ENCODE data around the gene CELF4. TPM values are rescaled to one million over a fixed set of nuclear protein-coding genes. Genes with fewer than 3 reads are reported as not detected.

CELF4 gene
- total and polyA plus RNA-seq, 2 donors (not counting 3 experiments of a cell fraction or from before 2014, with no cell fraction given), result not detected

GRCh38 chr18:37429791-37430190, 135.8 kb downstream of the CELF4 start:
- H3K27me3 ChIP-seq (ENCODE audit: control insufficient read depth in 2 of 2, insufficient read depth in 2 of 2, low read length in 2 of 2), result no peaks in the 10 kb centered on the region
- no peak for TF ChIP-seq POLR2A (IDR thresholded peaks at IDR 0.05; ENCODE audit: low read depth, low read length)
- TF ChIP-seq MYC (IDR thresholded peaks at IDR 0.05; ENCODE audit: low read depth, low read length), result no peak
- no peak for TF ChIP-seq POLR2AphosphoS5 (IDR thresholded peaks at IDR 0.05; ENCODE audit: insufficient read depth, low read depth, low read length)
- TF ChIP-seq GATA2 (IDR thresholded peaks at IDR 0.05; ENCODE audit: insufficient read depth, insufficient read length, low read depth, low read length), result no peak
- no peak for TF ChIP-seq EZH2 (IDR thresholded peaks at IDR 0.05; ENCODE audit: borderline replicate concordance, low read depth, low read length, severe bottlenecking)
- TF ChIP-seq CTCF (IDR thresholded peaks at IDR 0.05; ENCODE audit: extremely low read depth in 1 of 2, insufficient read depth in 1 of 2, low read depth in 1 of 2, low read length in 2 of 2), result no peak
- TF ChIP-seq JUN (IDR thresholded peaks at IDR 0.05; ENCODE audit: borderline replicate concordance, insufficient read depth, insufficient read length, low read depth), result no peak
- no peak for TF ChIP-seq FOS (IDR thresholded peaks at IDR 0.05; ENCODE audit: borderline replicate concordance, insufficient read depth, low read length)
- TF ChIP-seq MAX (IDR thresholded peaks at IDR 0.05; ENCODE audit: insufficient read depth, insufficient read length), result no peak
- H3K4me2 ChIP-seq (ENCODE audit: insufficient read depth, low read length), result no peak overlapping the region
- CTCF ChIA-PET, result no interaction called here
- H3K79me2 ChIP-seq (ENCODE audit: control insufficient read depth, insufficient read depth, low read length), result no peaks in the 10 kb centered on the region
- POLR2A ChIA-PET, result no interaction called here
- H3K9me3 ChIP-seq (replicated peaks; ENCODE audit: control insufficient read depth, insufficient read depth, low read length), result no peaks in the 10 kb centered on the region
- H3K36me3 ChIP-seq (ENCODE audit: control insufficient read depth in 2 of 2, extremely low read depth in 1 of 2, insufficient read depth in 2 of 2, low read length in 2 of 2), result no peaks in the 10 kb centered on the region
- no peak overlapping the region for H3K4me3 ChIP-seq (replicated peaks in 1 of 3; ENCODE audit: insufficient read depth in 1 of 3, low read depth in 1 of 3, low read length in 3 of 3)
- H3K9me1 ChIP-seq (replicated peaks; ENCODE audit: control insufficient read depth, extremely low read depth, insufficient read depth, low read length), result no peaks in the 10 kb centered on the region
- no peak overlapping the region for H3K9ac ChIP-seq (replicated peaks; ENCODE audit: extremely low read depth, insufficient read depth, low read length)
- BruUV-seq (replicated peaks), result no TSS peak
- no peaks in the 10 kb centered on the region for H3K4me1 ChIP-seq (ENCODE audit: control insufficient read depth, extremely low read depth, insufficient read depth, low read length)
- DNase-seq (ENCODE audit: low read depth, low spot score) (no peak), FAIRE-seq (no peak)
- intact Hi-C loops (cut with micrococcal nuclease) (no loop called here), dilution Hi-C loops (cut with MboI; ENCODE audit: extremely low pct_ligation_motif_present, low sequenced_read_pairs) (no loop called here)
- no peaks in the 10 kb centered on the region for H4K20me1 ChIP-seq (replicated peaks; ENCODE audit: control insufficient read depth, extremely low read depth, insufficient read depth, low read length)
- H2AFZ ChIP-seq (ENCODE audit: low read depth, low read length), result no peak overlapping the region
- H3K27ac ChIP-seq (ENCODE audit: insufficient read depth, low read depth, low read length), result no peak overlapping the region
